WTC11 (cell line): Measurements from ENCODE around the gene NSL1. TPM values are rescaled to one million over a fixed set of nuclear protein-coding genes. Genes with fewer than 3 reads are reported as not detected.

Experiments used
- ATAC-seq: fragments of 200-7000 bp; cut with Tn5 transposase; 2 replicates; pipeline ENCODE4 v1.10.0; 2021; ENCODE audit warnings: mild to moderate bottlenecking, moderate library complexity
- CTCF ChIA-PET: fragments of 300-600 bp; sonication (Branson Sonifier 250); formaldehyde crosslinking; loops from one replicate; lab custom pipeline; 2021; ENCODE audit warnings: antibody characterized with exemption; lab: Charles Lee
- POLR2A ChIA-PET: fragments of 350-600 bp; sonication (Branson Sonifier 250); formaldehyde crosslinking; loops from one replicate; lab custom pipeline; 2021; ENCODE audit warnings: antibody characterized with exemption; lab: Charles Lee
- DNase-seq: peaks from one replicate; pipeline ENCODE4 v3.0.0; 2021; ENCODE audit warnings: low spot score
- H3K27ac Mint-ChIP-seq: 2 replicates; pipeline ENCODE4 v1.8.0; 2021; ENCODE audit warnings: mixed read lengths
- H3K27me3 Mint-ChIP-seq: 2 replicates; pipeline ENCODE4 v1.8.0; 2021; ENCODE audit warnings: low read depth, mild to moderate bottlenecking, moderate library complexity, mixed read lengths
- H3K36me3 Mint-ChIP-seq: 2 replicates; pipeline ENCODE4 v1.8.0; 2021; ENCODE audit warnings: mixed read lengths
- H3K4me1 Mint-ChIP-seq: 2 replicates; pipeline ENCODE4 v1.8.0; 2022; ENCODE audit warnings: mixed read lengths
- H3K4me3 Mint-ChIP-seq: 2 replicates; pipeline ENCODE4 v1.8.0; 2021; ENCODE audit warnings: mild to moderate bottlenecking, moderate library complexity, mixed read lengths
- H3K9me3 Mint-ChIP-seq: 2 replicates; pipeline ENCODE4 v1.8.0; 2021; ENCODE audit warnings: mixed read lengths
- CTCF ChIP-seq: fragments of 200-600 bp; IDR thresholded peaks from 2 replicates; pipeline ENCODE4 v1.8.0; 2022; ENCODE audit warnings: antibody characterized with exemption
- ERG ChIP-seq: fragments of 250-450 bp; sonication (Bioruptor Pico); IDR thresholded peaks from 2 replicates; pipeline ENCODE4 v1.8.0; 2021; ENCODE audit warnings: mild to moderate bottlenecking
- FOXJ3 ChIP-seq: sonication (generic); formaldehyde crosslinking; IDR thresholded peaks from 2 replicates; pipeline ENCODE4 v1.9.0; 2021; ENCODE audit warnings: missing genetic modification reagents, mild to moderate bottlenecking, borderline replicate concordance
- SMAD4 ChIP-seq: sonication (generic); formaldehyde crosslinking; IDR thresholded peaks from 2 replicates; pipeline ENCODE4 v1.8.0; 2022; ENCODE audit warnings: mild to moderate bottlenecking, missing genetic modification reagents
- TCF7 ChIP-seq: sonication (generic); formaldehyde crosslinking; IDR thresholded peaks from 2 replicates; pipeline ENCODE4 v1.8.0; 2022; ENCODE audit warnings: mild to moderate bottlenecking, low read depth, missing genetic modification reagents, moderate library complexity
- TEAD1 ChIP-seq: sonication (generic); formaldehyde crosslinking; IDR thresholded peaks from 2 replicates; pipeline ENCODE4 v1.8.0; 2022; ENCODE audit warnings: mild to moderate bottlenecking, missing genetic modification reagents
- ZBTB21 ChIP-seq: sonication (generic); formaldehyde crosslinking; IDR thresholded peaks from 2 replicates; pipeline ENCODE4 v1.8.1; 2023; ENCODE audit warnings: mild to moderate bottlenecking, missing genetic modification reagents, borderline replicate concordance
- ZMAT4 ChIP-seq: fragments of 250-450 bp; sonication (Bioruptor Pico); IDR thresholded peaks from 2 replicates; pipeline ENCODE4 v1.9.0; 2021; ENCODE audit warnings: mild to moderate bottlenecking
- ZNF121 ChIP-seq: sonication (generic); formaldehyde crosslinking; IDR thresholded peaks from 2 replicates; pipeline ENCODE4 v1.8.0; 2023; ENCODE audit warnings: missing genetic modification reagents
- ZNF232 ChIP-seq: sonication (generic); formaldehyde crosslinking; IDR thresholded peaks from 2 replicates; pipeline ENCODE4 v1.8.0; 2022; ENCODE audit warnings: mild to moderate bottlenecking, missing genetic modification reagents
- ZNF416 ChIP-seq: fragments of 250-450 bp; sonication (Bioruptor Pico); IDR thresholded peaks from 2 replicates; pipeline ENCODE4 v1.9.0; 2021; ENCODE audit warnings: mild to moderate bottlenecking, inconsistent platforms
- total RNA-seq: library from RNA; stranded (reverse); gene quantifications from 3 replicates; pipeline ENCODE4 v1.2.3, GENCODE V29; 2021
- TF ChIP-seq, protein P1 (sequence below): fragments of 250-450 bp; sonication (Bioruptor Pico); IDR thresholded peaks from 2 replicates; pipeline ENCODE4 v1.9.0; 2021; ENCODE audit warnings: mild to moderate bottlenecking, borderline replicate concordance
- TF ChIP-seq, protein P2 (sequence below): sonication (generic); formaldehyde crosslinking; IDR thresholded peaks from 2 replicates; pipeline ENCODE4 v1.8.0; 2023; ENCODE audit warnings: mild to moderate bottlenecking, missing genetic modification reagents

NSL1 gene
- total RNA-seq, 1 experiment from 2014 or later: 55.7 TPM

GRCh38 chr1:212690816-212691403 is 100.7 kb downstream of the NSL1 start:
- ChIA-PET CTCF (interaction anchor here (0.8 to 3.6 kb wide), 6 partner anchors 8 to 214 kb away, joined by 5 to 24 read pairs (median 8); partner anchors contain the start of genes ATF3 and BATF3), POLR2A (no interaction called here)
- no peaks in the 10 kb centered on the region for H3K9me3 Mint-ChIP-seq

GRCh38 chr1:212689758-212690529 is 101.6 kb downstream of the NSL1 start:
- DNase-seq (no peak), ATAC-seq (peak; percentile 57)
- H3K27ac Mint-ChIP-seq: no peak overlapping the region
- no peaks in the 10 kb centered on the region for H3K36me3 Mint-ChIP-seq
- H3K9me3 Mint-ChIP-seq: no peaks in the 10 kb centered on the region
- ChIA-PET CTCF (interaction anchor here (0.8 to 3.6 kb wide), 6 partner anchors 9 to 213 kb away, joined by 5 to 24 read pairs (median 8); partner anchors contain the start of genes ATF3 and BATF3), POLR2A (no interaction called here)
- H3K4me3 Mint-ChIP-seq: no peak overlapping the region
- H3K4me1 Mint-ChIP-seq: peaks cover 10% of the 10 kb centered on the region
- H3K27me3 Mint-ChIP-seq: no peaks in the 10 kb centered on the region; the same call in 1 of the 2 replicates
- TF ChIP-seq ZNF416 (CRISPR knock-in tag): no peak
- TF ChIP-seq TCF7 (CRISPR knock-in tag): no peak
- no peak for TF ChIP-seq ERG (CRISPR knock-in tag)
- TF ChIP-seq ZNF121 (CRISPR knock-in tag): no peak
- no peak for TF ChIP-seq CTCF
- no peak for TF ChIP-seq ZBTB21 (CRISPR knock-in tag)
- TF ChIP-seq, protein P1, sequence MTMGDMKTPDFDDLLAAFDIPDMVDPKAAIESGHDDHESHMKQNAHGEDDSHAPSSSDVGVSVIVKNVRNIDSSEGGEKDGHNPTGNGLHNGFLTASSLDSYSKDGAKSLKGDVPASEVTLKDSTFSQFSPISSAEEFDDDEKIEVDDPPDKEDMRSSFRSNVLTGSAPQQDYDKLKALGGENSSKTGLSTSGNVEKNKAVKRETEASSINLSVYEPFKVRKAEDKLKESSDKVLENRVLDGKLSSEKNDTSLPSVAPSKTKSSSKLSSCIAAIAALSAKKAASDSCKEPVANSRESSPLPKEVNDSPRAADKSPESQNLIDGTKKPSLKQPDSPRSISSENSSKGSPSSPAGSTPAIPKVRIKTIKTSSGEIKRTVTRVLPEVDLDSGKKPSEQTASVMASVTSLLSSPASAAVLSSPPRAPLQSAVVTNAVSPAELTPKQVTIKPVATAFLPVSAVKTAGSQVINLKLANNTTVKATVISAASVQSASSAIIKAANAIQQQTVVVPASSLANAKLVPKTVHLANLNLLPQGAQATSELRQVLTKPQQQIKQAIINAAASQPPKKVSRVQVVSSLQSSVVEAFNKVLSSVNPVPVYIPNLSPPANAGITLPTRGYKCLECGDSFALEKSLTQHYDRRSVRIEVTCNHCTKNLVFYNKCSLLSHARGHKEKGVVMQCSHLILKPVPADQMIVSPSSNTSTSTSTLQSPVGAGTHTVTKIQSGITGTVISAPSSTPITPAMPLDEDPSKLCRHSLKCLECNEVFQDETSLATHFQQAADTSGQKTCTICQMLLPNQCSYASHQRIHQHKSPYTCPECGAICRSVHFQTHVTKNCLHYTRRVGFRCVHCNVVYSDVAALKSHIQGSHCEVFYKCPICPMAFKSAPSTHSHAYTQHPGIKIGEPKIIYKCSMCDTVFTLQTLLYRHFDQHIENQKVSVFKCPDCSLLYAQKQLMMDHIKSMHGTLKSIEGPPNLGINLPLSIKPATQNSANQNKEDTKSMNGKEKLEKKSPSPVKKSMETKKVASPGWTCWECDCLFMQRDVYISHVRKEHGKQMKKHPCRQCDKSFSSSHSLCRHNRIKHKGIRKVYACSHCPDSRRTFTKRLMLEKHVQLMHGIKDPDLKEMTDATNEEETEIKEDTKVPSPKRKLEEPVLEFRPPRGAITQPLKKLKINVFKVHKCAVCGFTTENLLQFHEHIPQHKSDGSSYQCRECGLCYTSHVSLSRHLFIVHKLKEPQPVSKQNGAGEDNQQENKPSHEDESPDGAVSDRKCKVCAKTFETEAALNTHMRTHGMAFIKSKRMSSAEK (CRISPR knock-in tag): no peak
- TF ChIP-seq TEAD1 (CRISPR knock-in tag): no peak
- TF ChIP-seq ZNF232 (CRISPR knock-in tag): no peak

More at GRCh38 chr1:212690816-212691403, 100.7 kb downstream of the NSL1 start:
- Mint-ChIP-seq H3K36me3 (no peaks in the 10 kb centered on the region), H3K4me3 (no peak overlapping the region), H3K27me3 (peaks cover 6% of the 10 kb centered on the region), H3K27ac (no peak overlapping the region), H3K4me1 (peaks cover 9% of the 10 kb centered on the region)
- TF ChIP-seq ZMAT4 (CRISPR knock-in tag): no peak
- no peak for TF ChIP-seq FOXJ3 (CRISPR knock-in tag)
- TF ChIP-seq, protein P2, sequence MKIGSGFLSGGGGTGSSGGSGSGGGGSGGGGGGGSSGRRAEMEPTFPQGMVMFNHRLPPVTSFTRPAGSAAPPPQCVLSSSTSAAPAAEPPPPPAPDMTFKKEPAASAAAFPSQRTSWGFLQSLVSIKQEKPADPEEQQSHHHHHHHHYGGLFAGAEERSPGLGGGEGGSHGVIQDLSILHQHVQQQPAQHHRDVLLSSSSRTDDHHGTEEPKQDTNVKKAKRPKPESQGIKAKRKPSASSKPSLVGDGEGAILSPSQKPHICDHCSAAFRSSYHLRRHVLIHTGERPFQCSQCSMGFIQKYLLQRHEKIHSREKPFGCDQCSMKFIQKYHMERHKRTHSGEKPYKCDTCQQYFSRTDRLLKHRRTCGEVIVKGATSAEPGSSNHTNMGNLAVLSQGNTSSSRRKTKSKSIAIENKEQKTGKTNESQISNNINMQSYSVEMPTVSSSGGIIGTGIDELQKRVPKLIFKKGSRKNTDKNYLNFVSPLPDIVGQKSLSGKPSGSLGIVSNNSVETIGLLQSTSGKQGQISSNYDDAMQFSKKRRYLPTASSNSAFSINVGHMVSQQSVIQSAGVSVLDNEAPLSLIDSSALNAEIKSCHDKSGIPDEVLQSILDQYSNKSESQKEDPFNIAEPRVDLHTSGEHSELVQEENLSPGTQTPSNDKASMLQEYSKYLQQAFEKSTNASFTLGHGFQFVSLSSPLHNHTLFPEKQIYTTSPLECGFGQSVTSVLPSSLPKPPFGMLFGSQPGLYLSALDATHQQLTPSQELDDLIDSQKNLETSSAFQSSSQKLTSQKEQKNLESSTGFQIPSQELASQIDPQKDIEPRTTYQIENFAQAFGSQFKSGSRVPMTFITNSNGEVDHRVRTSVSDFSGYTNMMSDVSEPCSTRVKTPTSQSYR (CRISPR knock-in tag): no peak
- TF ChIP-seq SMAD4: no peak
- TF ChIP-seq, protein P1 (CRISPR knock-in tag): no peak
- DNase-seq: no peak
- ATAC-seq: no peak
